Lower leg skin (tissue), 4 donors: ENCODE data around the gene ADAMTS9. TPM values are rescaled to one million over a fixed set of nuclear protein-coding genes. Genes with fewer than 3 reads are reported as not detected.

Source experiments
- DNase-seq, 2 donors: peaks; one replicate each; pipeline ENCODE4 v3.0.0-alpha.2; 2019; ENCODE audit warnings: low spot score in 2 of 2
- H3K4me3 ChIP-seq: fragments of 200-600 bp; sonication (generic); 2 replicates; pipeline ENCODE4 v1.5.1; 2017; ENCODE audit warnings: mild to moderate bottlenecking, low read depth; ENCODE audit not compliant: poor library complexity, severe bottlenecking
- CTCF ChIP-seq, 3 donors: fragments of 450-650 bp; IDR thresholded peaks; one replicate each; pipeline ENCODE4 v1.5.1; 2016; ENCODE audit warnings: antibody characterized with exemption in 3 of 3, mild to moderate bottlenecking in 3 of 3, moderate library complexity in 2 of 3
- POLR2A ChIP-seq, 2 donors: fragments of 450-650 bp; IDR thresholded peaks; one replicate each; pipeline ENCODE4 v1.6.1; 2016 to 2017; ENCODE audit warnings: antibody characterized with exemption in 2 of 2, mild to moderate bottlenecking in 1 of 2, moderate library complexity in 1 of 2
- WGBS, 2 donors: methylation state at CpG; one replicate each; pipeline ENCODE4 v1.1.5; 2018; 5-methylcytosine and 5-hydroxymethylcytosine counted together
- intact Hi-C: fragments of 100-400 bp; cut with DNase I; formaldehyde crosslinking; loops from one replicate; pipeline ENCODE4 v1.15.0; 2023; ENCODE audit warnings: low total_unique reads
- total RNA-seq, 4 donors: library from RNA; depleted of rRNA; stranded (reverse); fragments of >200 nt; gene quantifications; one replicate each; pipeline ENCODE4 v1.1.0, GENCODE V29; 2016

The ADAMTS9 gene
- total RNA-seq, 4 donors from 2014 or later, result 2.2 to 15.9 (median 8.2) TPM

- TF ChIP-seq POLR2A (IDR thresholded peaks at IDR 0.05), result no peak
- no peak for TF ChIP-seq CTCF (IDR thresholded peaks at IDR 0.05)
- intact Hi-C loops, result no loop called here
- no peak for DNase-seq
- WGBS, 2 donors, result 95 to 97% methylated on average over 3 of the region's 3 CpGs
- H3K4me3 ChIP-seq, result no peak overlapping the region
These were observed 43.3 kb downstream of the ADAMTS9 start for GRCh38 chr3:64644483-64644882.

GRCh38 chr3:64642327-64643151 is 45.3 kb downstream of the ADAMTS9 start:
- TF ChIP-seq POLR2A (IDR thresholded peaks at IDR 0.05) (no peak), CTCF (IDR thresholded peaks at IDR 0.05) (no peak)
- no peak for DNase-seq
- no peak overlapping the region for H3K4me3 ChIP-seq
- WGBS, 2 donors, result 87 to 88% methylated on average over 18 of the region's 18 CpGs
- intact Hi-C loops, result no loop called here

- intact Hi-C loops, result no loop called here
- TF ChIP-seq POLR2A (IDR thresholded peaks at IDR 0.05) (no peak), CTCF (IDR thresholded peaks at IDR 0.05) (no peak)
- H3K4me3 ChIP-seq, result no peak overlapping the region
- WGBS, 2 donors, result 82 to 85% methylated on average over 3 of the region's 3 CpGs
- DNase-seq, result no peak
These were observed 48.8 kb downstream of the ADAMTS9 start for GRCh38 chr3:64638981-64639481.

- DNase-seq, result no peak
- intact Hi-C loops, result no loop called here
- H3K4me3 ChIP-seq, result no peak overlapping the region
- WGBS, 2 donors, result 33 to 71% methylated on average over 3 of the region's 3 CpGs
- TF ChIP-seq POLR2A (IDR thresholded peaks at IDR 0.05) (no peak), CTCF (IDR thresholded peaks at IDR 0.05) (no peak)
These were observed 49.3 kb downstream of the ADAMTS9 start for GRCh38 chr3:64638511-64638910.

GRCh38 chr3:64634417-64634816 is 53.4 kb downstream of the ADAMTS9 start:
- 64 to 71% methylated on average over 6 of the region's 6 CpGs for WGBS, 2 donors
- DNase-seq, result no peak
- no peak overlapping the region for H3K4me3 ChIP-seq
- intact Hi-C loops, result no loop called here
- TF ChIP-seq CTCF (IDR thresholded peaks at IDR 0.05), result no peak
- no peak for TF ChIP-seq POLR2A (IDR thresholded peaks at IDR 0.05)
